GM19035 (cell line): ENCODE measurements around the gene OR2G3.

Source experiments
- ATAC-seq: cut with Tn5 transposase; IDR thresholded peaks from one replicate; pipeline ENCODE4 v1.9.1; 2021; ENCODE audit not compliant: unreplicated experiment

The OR2G3 gene

DNA sequence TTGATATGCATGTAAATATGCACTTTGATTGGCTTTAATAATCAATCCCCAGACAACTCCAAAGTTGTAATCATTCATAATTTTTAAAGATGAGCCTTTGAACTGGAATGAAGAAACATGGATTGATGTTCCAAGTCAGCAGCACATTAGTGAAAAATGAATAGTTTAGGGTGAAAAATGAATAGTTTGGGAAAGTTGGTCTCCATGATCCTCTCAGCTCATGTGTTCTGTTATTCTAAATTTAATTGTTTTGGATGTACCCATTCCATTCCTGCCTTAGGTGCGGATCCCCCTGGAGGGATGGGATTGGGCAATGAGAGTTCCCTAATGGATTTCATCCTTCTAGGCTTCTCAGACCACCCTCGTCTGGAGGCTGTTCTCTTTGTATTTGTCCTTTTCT, at the start of gene OR2G3:
Gene OR2G3, plus strand, starts transcription at position 301 of the 400 bp plus-strand sequence. Its CDS starts 0 bp downstream, at position 301.
- ATAC-seq = no peak

DNA sequence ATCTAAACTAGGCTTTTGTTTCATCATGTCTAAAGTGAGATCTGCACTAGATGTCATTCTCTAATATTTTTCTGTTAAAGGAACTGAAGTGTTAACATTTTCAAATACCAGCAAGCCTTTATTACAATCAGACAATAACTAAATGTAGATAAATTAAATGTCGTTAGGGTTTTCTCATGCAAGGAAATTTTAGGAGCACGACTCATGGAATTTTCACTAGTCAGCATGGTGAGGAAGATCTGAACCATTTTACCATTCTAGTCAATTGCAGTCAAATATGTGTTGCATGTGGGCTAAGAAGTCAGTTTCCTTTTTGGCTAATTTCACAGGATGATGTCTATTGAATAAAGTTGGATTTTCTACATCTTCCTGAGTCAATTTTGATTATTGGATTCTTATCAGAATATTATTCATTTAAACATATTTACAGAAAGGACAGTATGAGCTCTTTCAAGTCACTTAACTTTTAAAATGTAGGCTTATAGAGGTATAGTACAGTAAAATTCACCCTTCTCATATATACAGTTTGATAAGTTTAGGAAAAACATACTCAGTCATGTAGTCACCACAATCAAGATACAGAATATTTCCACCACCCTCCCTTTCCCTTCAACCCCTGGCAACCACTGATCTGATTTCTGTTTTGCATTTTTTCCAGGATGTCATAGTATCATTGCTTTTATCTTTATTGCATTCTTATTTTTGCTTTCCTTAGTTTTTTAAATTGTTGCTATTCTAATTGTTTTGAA, 47.3 kb upstream of the OR2G3 start:
- no peak for ATAC-seq

DNA sequence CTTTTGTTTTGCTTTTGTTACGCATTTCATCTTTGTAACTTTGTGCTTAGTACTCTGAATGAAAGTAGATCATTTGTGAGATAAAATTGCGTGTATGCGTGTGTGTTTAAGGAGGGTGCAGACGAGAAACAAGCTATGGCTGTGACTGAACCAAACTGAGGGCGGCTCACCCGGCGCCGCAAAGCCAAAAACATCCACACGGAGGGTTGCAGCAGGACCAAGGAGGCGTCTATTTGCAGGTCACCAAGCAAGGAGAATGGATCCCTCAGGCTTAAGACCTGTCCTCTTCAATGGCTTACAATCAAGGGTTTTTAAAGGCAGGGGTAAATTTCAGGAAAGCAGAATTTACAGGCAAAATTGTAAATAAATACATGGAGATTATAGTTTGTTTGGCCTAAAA, 43.7 kb upstream of the OR2G3 start:
- ATAC-seq = no peak

DNA sequence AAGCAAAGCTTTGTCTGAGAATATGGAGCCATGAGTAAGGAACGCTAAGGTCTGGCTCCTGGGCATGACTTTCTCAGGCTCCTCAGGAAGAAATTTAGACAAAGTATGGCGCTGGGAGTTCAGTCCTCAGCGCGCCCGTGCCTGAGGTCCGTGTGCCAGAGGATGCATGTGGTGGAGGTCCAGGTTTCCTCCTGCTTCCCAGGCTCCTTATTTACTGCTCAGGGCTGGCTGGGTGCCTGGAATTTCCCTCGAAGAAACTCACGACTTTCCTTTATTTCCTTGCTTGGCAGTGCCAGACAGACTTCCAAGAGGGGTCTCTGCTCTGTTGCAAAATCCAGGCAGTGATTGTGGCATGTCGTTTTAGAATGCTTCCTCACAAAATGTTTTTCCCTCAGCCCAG, 43.2 kb upstream of the OR2G3 start:
- no peak for ATAC-seq

DNA sequence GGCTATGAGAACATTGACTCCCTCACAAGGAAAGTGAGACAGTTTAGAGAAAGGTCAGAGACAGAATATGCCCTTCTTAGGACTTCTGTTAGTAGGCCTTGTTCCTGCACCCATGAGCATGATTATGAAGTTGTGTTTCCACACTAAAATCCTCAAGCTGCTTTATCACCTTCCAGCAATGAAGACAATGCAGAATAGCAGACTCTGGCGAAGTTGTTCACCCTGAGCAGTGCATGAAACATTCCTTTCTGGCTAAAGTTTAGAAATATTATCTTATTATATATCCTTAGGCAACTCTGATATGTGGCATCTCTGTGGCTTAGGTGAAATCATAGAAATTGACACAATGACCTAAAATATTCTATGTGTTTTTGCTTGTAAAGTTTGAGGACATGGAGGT, 31.1 kb upstream of the OR2G3 start:
- ATAC-seq = no peak

DNA sequence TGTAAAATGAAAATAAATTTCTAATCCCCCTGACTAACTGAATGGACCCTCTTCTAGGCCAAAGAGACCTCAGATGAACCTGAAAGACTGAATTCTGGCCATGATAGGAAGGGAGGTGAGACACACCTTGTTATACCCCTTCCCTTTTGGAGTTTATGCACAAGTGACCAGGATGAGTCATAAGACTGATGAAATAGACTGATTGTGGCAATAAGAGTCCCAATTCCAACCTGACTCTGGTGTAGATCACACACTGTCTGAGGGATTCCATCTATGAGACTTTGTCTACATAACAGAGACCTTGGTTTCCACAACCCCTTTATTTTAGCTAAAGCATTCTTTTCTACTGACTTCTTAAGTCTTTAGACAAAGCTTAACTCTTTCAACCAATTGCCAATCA, 30.7 kb upstream of the OR2G3 start:
- no peak for ATAC-seq

DNA sequence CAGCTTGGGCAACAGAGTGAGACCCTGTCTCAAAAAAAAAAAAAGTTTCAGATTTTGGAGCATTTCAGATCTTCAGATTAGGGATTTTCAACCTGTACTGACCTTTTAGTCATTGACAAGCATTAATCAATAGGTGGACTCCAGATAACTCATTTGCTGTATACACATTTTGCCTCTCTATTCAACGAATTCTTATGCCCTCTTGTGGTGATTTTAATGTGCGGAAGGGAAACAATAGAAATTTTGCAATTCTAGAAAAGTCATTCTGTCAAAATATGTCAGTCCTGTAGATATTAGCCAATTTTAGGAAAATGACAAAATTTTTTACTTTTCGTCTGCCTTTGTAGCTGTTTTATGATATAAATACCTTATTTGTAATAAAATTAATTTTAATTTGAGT, 28.9 kb upstream of the OR2G3 start:
- ATAC-seq = no peak

DNA sequence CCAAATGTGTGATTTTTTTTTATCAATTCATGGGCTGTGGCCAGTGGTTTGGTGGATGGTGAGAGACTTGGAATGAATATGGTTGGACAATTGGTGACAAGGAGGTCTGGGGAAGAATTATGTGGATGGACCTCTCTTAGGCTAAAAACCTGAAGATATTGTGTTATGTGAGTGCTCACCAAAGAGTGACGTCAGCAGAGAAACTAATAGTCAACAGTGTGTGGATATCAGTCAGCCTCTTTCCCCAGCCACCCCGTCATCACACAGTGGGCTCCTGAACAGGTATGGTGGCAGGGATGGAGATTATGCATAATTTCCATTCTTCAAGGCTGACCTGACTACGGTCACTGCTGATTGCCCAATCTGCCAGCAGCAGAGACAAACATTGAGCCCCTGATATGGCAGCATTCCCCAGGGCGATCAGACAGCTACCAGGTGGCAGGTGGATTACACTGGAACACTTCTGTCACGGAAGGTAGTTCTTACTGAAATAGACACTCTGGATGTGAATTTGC, 26.4 kb upstream of the OR2G3 start:
- ATAC-seq = no peak

DNA sequence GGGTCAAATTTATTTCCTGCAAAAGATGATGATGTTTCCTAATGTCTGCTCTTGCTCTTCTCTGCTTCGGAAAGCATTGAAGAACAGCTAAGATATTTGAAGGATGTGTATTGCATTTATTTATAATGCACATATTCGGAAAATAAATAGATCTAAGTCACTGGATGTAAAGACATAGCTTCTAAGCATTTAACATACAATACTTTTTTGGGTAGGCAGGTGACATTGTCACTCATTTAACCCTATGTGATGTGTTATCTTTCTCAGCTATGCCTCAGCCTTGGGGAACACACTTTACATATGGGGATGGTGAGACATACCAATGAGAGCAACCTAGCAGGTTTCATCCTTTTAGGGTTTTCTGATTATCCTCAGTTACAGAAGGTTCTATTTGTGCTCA, 17.3 kb upstream of the OR2G3 start, which contains the start of gene OR2G2:
Gene OR2G2, plus strand, starts transcription at position 301 of the 400 bp plus-strand sequence. Its CDS starts 0 bp downstream, at position 301.
- no peak for ATAC-seq

DNA sequence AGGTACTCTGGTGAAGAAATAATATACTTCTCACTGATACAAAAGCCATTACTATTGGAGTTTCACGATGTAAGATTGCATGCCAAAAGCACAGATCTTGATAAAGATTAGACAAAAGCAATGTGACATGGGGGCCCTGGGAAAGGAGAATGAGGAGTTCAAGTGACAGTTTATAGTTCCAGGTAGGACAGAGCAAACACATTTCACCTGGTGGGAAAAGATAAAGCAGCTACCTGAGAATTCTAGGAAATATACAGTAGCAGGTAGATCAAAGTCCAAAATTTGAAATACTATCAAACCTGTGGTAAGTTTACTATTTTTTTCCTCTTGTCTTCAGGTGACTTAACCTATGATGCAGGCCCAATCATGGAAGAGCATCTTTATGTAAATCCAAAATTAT, 8.0 kb downstream of the OR2G3 start:
- ATAC-seq = no peak

DNA sequence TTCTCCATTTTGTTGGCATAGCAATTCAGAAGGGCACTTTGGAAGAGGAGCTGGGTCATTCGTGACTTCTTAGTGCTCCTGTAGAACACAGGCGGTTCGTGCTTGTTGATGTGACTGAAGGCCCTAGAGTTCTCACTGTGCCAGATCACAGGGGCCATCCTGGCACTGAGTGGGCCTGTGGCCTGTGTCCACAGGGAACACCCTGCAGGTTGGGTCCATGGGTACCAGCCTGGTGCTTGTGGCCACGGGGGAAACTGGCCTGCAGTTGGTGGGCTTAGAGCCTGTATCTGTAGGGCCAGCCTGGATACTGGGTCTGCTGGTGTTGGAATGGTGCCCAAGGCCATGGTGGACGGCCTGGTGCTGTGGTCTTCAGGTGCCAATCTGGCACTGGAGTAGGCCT, 9.2 kb downstream of the OR2G3 start:
- no peak for ATAC-seq

DNA sequence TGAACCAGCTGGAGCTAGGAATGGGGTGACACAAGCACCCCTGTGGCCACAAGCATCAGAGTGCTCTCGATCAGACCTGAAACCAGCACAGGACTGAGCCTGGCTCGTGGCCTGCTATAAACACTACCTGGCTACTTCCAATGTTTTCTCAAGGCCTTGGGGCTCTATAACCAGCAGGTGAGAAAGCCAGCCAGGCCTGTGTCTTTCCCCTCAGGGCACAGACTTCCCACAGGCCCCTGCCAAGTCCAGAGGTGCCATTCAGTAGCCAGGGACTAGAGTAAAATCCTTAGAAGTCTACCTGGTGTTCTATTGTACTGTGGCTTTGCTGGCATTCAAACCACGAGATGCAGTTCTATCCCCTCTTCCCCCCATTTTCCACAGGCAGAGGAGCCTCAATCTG, 22.6 kb downstream of the OR2G3 start:
- ATAC-seq = no peak

DNA sequence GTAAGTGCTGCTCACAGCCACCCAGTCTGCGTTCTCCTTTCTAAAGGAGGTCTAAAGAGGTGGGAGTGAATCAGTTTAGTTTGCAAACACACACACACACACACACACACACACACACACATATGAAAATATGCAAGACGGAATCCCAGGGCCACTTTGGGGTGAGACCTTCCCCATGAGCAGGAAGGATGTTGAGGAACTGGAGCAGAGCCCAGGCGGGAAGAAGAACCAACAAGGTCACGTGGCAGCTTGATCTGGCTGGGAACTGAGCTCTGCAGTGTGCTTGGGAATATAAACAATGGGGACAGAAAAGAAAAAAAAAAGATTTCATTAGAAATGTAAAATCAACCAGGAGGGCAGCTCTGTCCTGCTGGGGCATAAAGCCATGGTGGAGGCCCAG, 32.6 kb downstream of the OR2G3 start:
- no peak for ATAC-seq

DNA sequence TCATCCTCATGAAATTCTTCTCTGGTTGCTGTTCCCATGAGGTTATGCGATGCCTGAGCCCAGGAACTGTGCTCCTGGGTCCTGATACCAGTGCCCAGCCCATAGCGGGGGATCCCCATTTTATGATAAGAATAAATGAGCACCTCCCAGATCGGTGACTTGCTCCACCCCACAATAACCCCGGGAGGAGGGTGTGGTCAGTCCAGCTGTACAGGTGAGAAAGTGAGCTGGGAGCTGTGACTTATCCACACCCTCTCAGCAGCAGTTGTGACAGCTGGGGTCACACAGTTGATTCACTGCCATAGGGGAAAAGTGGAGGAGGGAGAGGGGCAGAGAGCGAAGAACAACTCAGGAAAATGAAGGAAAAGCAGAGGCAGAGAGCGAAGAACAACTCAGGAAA, 33.4 kb downstream of the OR2G3 start:
- no peak for ATAC-seq

DNA sequence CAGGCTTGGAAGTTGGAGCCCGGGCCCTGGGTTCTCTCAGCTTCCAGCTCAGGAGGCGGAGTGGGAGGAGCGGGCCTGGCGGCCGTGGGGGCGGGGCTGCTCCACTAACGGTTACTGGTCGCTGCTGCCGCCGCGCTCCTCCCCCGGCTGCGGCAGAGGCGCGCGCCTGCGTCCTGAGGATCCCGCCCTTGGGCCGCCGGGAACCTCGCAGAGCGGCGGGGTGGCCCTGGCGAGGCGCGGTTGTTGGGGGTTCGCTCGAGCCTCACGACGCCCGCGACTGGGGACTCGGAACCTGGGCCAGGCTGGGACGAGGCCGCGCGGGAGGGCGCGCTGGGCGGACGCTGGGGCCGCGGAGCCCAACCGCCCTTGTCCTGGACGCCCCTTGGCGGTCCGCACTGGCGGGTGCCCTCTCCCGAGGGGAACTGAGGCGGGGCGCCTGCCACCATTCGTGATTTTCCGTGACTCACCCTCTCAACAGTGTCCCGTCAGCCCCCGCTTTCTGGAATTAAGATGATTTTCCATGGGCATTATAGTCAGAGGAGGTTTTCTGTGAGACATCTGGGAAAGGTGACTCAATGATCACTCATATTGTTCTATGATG, 34.1 kb downstream of the OR2G3 start:
- ATAC-seq = no peak

DNA sequence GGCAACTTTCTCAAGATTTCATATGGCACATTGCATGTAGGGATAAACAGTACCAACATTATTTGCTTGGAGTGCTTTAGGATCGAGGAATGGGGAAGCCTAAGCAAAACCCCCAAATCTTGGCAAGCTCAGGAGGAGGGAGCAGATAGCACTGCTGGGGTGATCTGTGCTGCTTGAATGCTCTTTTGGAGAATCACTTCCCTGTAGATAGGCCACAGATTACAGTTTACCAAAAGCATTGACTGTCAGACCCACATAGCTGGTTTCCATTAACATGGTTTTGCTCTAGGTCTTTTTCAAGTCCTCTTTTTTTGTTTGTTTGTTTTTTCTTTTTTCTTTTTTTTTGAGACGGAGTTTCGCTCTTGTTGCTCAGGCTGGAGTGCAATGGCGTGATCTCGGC, 37.4 kb downstream of the OR2G3 start:
- no peak for ATAC-seq

DNA sequence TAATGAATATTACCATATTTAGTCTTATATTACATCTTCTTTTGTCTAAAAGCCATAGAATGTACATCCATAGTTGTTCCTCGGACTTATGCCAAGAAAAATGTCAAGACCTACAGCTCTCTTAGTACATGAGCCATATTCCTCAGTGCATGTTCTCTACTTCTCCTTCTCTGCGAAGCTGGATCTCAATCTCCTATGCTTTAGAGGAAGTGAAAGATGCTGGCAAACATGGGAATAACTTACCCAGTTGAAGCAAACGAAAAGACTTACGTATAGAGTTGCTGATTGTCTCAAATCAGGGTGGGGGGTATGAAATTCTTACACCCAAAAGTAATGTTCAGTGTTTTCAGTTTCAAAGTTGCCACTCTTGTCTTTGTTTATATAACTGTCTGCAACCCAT, 41.5 kb downstream of the OR2G3 start:
- ATAC-seq = no peak

DNA sequence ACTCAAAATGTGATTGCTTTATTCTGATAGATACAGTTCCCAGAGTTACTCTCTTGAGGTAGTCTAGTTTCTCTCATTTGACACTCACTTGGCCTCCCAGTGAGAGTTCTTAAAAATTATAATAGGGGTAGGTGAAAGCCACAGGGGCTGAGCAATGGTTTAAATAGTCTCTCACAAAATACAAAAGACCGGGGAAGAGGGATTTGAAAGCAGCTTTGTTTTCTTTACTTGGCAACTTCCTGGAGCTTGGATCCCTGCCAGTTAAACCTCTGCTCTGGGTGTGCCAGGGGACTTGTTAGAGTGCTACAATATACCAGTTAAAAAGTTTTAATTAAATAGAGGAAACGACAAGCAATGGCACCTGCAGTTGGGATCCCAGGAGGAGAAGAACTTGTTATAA, 42.5 kb downstream of the OR2G3 start:
- no peak for ATAC-seq

DNA sequence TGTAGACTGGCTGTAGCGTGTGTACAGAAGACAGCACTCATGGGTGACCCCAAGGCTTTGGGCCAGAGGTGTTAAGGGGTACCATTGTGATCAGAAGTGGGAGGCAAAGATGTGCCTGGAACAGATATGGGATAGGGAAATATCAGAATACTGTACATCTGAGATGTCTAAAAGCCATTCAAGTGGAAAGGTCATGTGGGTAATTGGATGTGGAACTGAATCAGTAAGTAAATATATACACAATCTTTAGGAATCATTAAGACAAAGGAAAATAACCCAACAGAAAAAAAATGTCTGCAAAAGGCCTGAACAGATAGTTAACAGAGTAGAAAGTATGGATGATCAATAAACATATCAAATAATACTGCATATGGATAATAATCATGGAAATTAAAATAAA, 47.7 kb downstream of the OR2G3 start:
- ATAC-seq = no peak
